Mucosa of descending colon (tissue), 3 donors: ENCODE measurements around the gene VASH2. TPM values are rescaled to one million over a fixed set of nuclear protein-coding genes. Genes with fewer than 3 reads are reported as not detected.
"Not testable (repeated sequence)": the region's sequence is repeated elsewhere in the genome, so short reads cannot be mapped to it uniquely, and the experiment has no call there.

Experiments
- ATAC-seq: fragments of 200-7000 bp; cut with Tn5 transposase; one replicate; pipeline ENCODE4 v1.9.1; 2020; ENCODE audit warnings: mild to moderate bottlenecking, moderate library complexity
- DNase-seq, 3 donors: peaks; one replicate each; pipeline ENCODE4 v3.0.0-alpha.2; 2020
- H3K36me3 ChIP-seq: fragments of 200-600 bp; one replicate; pipeline ENCODE4 v1.8.0; 2021; ENCODE audit warnings: low read depth, mild to moderate bottlenecking
- H3K4me1 ChIP-seq: fragments of 200-600 bp; one replicate; pipeline ENCODE4 v1.8.0; 2021; ENCODE audit warnings: low read depth, mild to moderate bottlenecking
- H3K4me3 ChIP-seq: fragments of 200-600 bp; one replicate; pipeline ENCODE4 v1.8.0; 2021; ENCODE audit warnings: mild to moderate bottlenecking
- H3K9me3 ChIP-seq: fragments of 200-600 bp; one replicate; pipeline ENCODE4 v1.8.0; 2021; ENCODE audit warnings: mild to moderate bottlenecking
- CTCF ChIP-seq: fragments of 200-600 bp; IDR thresholded peaks from one replicate; pipeline ENCODE4 v1.8.0; 2022; ENCODE audit warnings: antibody characterized with exemption, mild to moderate bottlenecking
- intact Hi-C, 2 donors: fragments of 100-400 bp; cut with DNase I in 1 of 2; cut with micrococcal nuclease in 1 of 2; formaldehyde crosslinking; loops; one replicate each; pipeline versions ENCODE4 v1.11.0 to v1.11.1; 2022; cut with DNase I, micrococcal nuclease
- long read RNA-seq, 2 donors: library from polyadenylated mRNA; unstranded; transcript quantifications; one replicate each; pipeline ENCODE4 v2.0.0, GENCODE V29; 2019 to 2021
- total RNA-seq, 3 donors: library from RNA; stranded (reverse); fragmentation: NEBNext Ultra II Directional in 2 of 3; extraction: Animal tissue kit (Norgen Biotek cat#: 25700) in 2 of 3; gene quantifications; one replicate each; pipeline versions ENCODE4 v1.2.1 to v1.2.4, GENCODE V29; 2021 to 2023
- donor health status: DM: no; HTN: no; CAD: no; lungs with moderate emphysema.
- donor health status: DM: no; HTN: no; CAD: no.
- donor health status: DM: no; HTN: yes; CAD: no.

VASH2 gene
- under 1 TPM; 0.25 to 0.78 (median 0.41) TPM for total RNA-seq
- long read RNA-seq, donor 1, result 0 reads
- long read RNA-seq, donor 2, result 0 reads

DNA sequence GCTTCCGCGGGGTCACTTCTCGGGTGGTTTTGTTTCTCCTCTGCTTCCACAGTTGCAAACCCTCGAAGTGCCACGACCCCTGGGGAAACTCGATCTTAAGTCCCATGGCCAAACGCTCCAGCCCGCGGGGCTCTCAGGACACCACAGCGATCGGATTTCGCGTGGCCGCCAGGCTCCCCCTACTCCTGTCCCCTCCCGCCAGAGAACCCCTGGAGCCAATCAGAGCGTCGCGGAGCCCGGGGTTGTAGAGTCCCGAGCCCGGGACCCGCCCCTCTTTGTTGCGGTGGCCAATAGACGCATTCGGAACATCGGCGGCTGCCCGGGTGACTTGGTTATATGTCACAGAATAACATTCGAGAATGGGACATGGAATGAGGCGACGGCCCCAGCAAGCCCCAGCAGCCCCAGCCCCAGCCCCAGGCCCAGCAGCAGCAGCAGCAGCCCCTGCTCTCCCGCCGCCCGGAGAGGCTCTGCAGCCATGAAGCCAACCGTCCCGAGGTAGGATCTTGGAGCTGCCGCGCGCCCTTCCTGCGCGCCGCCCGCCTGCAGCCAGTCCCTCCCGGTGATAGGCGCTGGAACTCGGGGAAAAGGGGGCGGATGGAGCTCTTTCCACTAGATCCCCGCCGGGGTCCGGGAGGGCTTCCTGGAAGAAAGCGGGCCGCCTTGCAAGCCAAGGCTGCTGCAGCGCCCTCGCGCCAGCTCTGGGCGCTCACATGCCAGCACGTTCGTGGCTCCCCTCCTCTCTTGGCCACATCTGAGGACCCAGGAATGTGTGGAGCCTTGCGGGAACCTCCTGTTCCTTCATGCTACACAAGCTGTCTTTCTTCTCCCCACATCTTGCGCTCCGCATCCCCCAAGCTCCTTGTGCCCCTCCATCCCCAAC, at the start of gene VASH2:
TSS of gene VASH2 (plus strand) at position 299 of the 883 bp plus-strand sequence. CDS start 1,002 bp downstream, outside the sequence.
- Histone ChIP-seq H3K9me3 (no peaks in the 10 kb centered on the region), H3K36me3 (no peaks in the 10 kb centered on the region), H3K4me1 (peaks cover 18% of the 10 kb centered on the region), H3K4me3 (no peak within 1 kb of the TSS)
- intact Hi-C loops, result no loop called here
- peak; percentile 79 to 83 (median 81) for DNase-seq
- ATAC-seq, result peak; percentile 97
- no peak for TF ChIP-seq CTCF

- Histone ChIP-seq H3K36me3 (no peaks in the 10 kb centered on the region), H3K4me1 (no peaks in the 10 kb centered on the region), H3K9me3 (peaks cover 24% of the 10 kb centered on the region), H3K4me3 (no peak overlapping the region)
- ATAC-seq (no peak), DNase-seq (no peak)
- intact Hi-C loops, result no loop called here
- no peak for TF ChIP-seq CTCF
These were observed 49.1 kb upstream of the VASH2 start for GRCh38 chr1:212901290-212901689.

DNA sequence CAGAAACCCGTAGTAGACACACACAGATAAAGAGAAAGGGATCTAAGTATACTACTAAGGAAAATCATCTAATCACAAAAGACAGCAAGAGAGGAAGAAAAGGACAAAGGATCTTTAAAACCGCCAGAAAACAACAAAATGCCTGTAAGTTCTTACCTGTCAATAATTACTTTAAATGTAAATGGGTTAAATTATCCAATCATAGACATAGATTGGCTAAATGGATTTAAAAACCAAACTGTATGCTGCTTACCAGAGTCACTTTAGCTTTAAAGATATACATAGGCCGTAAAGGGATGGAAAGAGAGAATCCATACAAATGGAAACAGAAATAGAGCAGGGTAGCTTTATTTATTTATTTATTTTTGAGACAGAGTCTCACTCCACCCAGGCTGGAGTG, 48.3 kb upstream of the VASH2 start:
- no peaks in the 10 kb centered on the region for H3K4me1 ChIP-seq

DNA sequence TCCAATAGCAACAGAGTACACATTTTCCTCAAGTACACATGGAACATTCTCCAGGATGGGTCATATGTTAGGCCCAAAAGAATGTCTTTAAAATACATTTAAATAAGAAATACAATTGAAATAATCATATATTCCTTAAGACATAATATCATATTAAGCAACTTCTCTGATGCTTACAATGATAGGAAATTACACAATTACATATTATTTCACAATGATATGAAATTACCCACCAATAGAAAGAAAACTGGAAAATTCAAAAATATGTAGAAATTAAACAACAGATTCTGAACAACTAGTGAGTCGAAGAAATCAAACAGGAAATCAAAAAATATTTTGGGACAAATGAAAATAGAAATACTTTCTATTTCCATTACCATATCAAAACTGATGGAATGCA, 46.7 kb upstream of the VASH2 start:
- ATAC-seq (no peak), DNase-seq (no peak)
- Histone ChIP-seq H3K9me3 (peaks cover 24% of the 10 kb centered on the region), H3K36me3 (no peaks in the 10 kb centered on the region), H3K4me1 (no peaks in the 10 kb centered on the region), H3K4me3 (no peak overlapping the region)
- intact Hi-C loops, result no loop called here
- TF ChIP-seq CTCF, result no peak

More for the DNA sequence above, 48.3 kb upstream of the VASH2 start:
- Histone ChIP-seq H3K9me3 (peaks cover 24% of the 10 kb centered on the region), H3K4me3 (no peak overlapping the region), H3K36me3 (no peaks in the 10 kb centered on the region)
- ATAC-seq, result no peak
- intact Hi-C loops, result no loop called here
- no peak for DNase-seq
- TF ChIP-seq CTCF, result no peak

DNA sequence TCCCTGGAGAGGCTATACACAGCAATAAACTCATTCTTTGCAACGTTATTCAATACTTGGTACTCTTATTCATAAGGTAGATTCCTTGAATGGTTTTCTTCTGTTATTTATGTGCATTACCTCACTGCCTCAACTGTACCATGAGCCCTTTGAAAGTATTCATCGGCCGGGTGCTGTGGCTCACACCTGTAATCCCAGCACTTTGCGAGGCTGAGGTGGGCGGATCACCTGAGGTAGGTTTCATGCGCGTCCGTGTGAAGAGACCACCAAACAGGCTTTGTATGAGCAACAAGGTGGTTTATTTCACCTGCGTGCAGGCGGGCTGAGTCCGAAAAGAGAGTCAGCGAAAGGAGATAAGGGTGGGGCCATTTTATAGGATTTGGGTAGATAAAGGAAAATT, 42.3 kb upstream of the VASH2 start:
- H3K4me3 ChIP-seq, DNase-seq, intact Hi-C loops, ATAC-seq, H3K4me1 ChIP-seq, H3K36me3 ChIP-seq, H3K9me3 ChIP-seq: not testable (repeated sequence)

DNA sequence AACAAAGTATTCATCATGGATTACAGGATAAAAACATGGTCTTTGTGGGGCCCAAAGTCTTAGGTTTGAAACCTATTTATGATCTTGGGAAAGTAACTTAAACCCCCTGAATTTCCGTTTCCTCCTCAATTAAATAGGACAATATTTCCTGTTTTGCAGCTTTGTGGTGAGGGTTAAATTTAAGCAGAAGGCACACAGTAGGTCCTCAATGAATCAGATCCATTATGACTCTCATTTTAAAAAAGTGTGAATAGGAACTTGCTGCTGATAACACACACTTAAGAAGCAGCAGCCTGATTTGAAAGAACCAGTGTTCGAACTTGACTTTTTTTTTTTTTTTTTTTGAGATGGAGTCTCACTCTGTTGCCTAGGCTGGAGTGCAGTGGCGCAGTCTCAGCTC, 41.4 kb upstream of the VASH2 start:
- Histone ChIP-seq H3K4me3 (no peak overlapping the region), H3K4me1 (no peaks in the 10 kb centered on the region), H3K36me3 (no peaks in the 10 kb centered on the region), H3K9me3 (no peaks in the 10 kb centered on the region)
- TF ChIP-seq CTCF, result no peak
- intact Hi-C loops, result no loop called here
- no peak for DNase-seq
- ATAC-seq, result no peak
